HG02884 (cell line): ENCODE results near the gene IFITM1.
"Not testable (repeated sequence)": the region's sequence is repeated elsewhere in the genome, so short reads cannot be mapped to it uniquely, and the experiment has no call there.

Experiments
- ATAC-seq: cut with Tn5 transposase; IDR thresholded peaks from one replicate; pipeline ENCODE4 v1.9.1; 2021; ENCODE audit warnings: mild to moderate bottlenecking, moderate library complexity; ENCODE audit not compliant: unreplicated experiment

Gene IFITM1

GRCh38 chr11:362642-363442 lies 49.0 kb downstream of the IFITM1 start:
- ATAC-seq = no peak

GRCh38 chr11:363443-363805 lies 49.6 kb downstream of the IFITM1 start:
- not testable (repeated sequence) for ATAC-seq

GRCh38 chr11:363948-364761 lies 50.3 kb downstream of the IFITM1 start:
- ATAC-seq = no peak
